ENCODE measurements around the gene AGRP. TPM values are rescaled to one million over a fixed set of nuclear protein-coding genes. Genes with fewer than 3 reads are reported as not detected.
A peak's percentile ranks its signal among the peaks of the same experiment; 100 is the strongest.

AGRP gene
- total RNA-seq, 4 donors from 2014 or later = not detected

GRCh38 chr16:67521095-67521804 is 37.9 kb upstream of the AGRP start:
- Histone ChIP-seq H3K27ac (replicated peaks in 1 of 4) (peak overlapping the region; percentile 80 to 93 (median 92)), H3K4me3 (peak overlapping the region; percentile 49 to 60 (median 52)), H3K9me3 (no peaks in the 10 kb centered on the region), H3K36me3 (no peaks in the 10 kb centered on the region), H3K4me1 (peaks cover 10 to 19% (median 14%) of the 10 kb centered on the region in 4 donors), H3K27me3 (no peaks in the 10 kb centered on the region)
- TF ChIP-seq EP300 (IDR thresholded peaks at IDR 0.05) (no peak), POLR2A (IDR thresholded peaks at IDR 0.05; ENCODE audit: low read depth) (no peak), POLR2AphosphoS5 (IDR thresholded peaks at IDR 0.05) (peak; percentile 64 to 77)
- TF ChIP-seq, protein P1, sequence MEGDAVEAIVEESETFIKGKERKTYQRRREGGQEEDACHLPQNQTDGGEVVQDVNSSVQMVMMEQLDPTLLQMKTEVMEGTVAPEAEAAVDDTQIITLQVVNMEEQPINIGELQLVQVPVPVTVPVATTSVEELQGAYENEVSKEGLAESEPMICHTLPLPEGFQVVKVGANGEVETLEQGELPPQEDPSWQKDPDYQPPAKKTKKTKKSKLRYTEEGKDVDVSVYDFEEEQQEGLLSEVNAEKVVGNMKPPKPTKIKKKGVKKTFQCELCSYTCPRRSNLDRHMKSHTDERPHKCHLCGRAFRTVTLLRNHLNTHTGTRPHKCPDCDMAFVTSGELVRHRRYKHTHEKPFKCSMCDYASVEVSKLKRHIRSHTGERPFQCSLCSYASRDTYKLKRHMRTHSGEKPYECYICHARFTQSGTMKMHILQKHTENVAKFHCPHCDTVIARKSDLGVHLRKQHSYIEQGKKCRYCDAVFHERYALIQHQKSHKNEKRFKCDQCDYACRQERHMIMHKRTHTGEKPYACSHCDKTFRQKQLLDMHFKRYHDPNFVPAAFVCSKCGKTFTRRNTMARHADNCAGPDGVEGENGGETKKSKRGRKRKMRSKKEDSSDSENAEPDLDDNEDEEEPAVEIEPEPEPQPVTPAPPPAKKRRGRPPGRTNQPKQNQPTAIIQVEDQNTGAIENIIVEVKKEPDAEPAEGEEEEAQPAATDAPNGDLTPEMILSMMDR (IDR thresholded peaks at IDR 0.05) = peak; percentile 64 to 96 (median 75)
- intact Hi-C loops (cut with DNase I) = loop anchor here (2.0 kb wide), 1 partner anchor 148 kb away; no protein-coding TSS in a partner anchor
- DNase-seq (ENCODE audit: extremely low spot score) = peak; percentile 99
- 0% methylated on average over 18 of the region's 25 CpGs for WGBS

DNA sequence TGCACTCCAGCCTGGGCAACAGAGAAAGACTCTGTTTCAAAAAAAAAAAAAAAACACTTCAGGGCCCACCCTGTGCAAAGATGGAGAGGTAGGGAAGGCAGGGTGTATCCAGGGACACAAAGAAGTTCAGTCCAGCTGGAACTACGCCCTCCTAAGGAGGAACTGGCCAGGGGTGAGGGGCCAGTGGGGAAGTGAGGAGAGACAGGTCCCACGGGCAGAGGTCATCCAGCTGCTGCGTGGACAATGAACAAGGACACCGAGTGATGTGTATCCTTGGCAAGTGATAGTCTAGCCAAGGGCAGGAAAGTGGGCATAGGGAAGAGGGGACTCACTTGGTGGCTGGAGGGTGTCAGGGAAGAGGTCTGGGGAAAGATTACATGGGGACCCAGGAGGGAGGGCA is 35.9 kb upstream of the AGRP start:
- H3K4me3 ChIP-seq = no peak overlapping the region
- H3K4me1 ChIP-seq = peaks cover 10 to 26% (median 15%) of the 10 kb centered on the region in 4 donors
- 77% methylated on average over 4 of the region's 4 CpGs for WGBS
- intact Hi-C loops (cut with DNase I) = loop anchor here (5.0 kb wide), 1 partner anchor 37 kb away; the partner anchor contains the start of genes AGRP and ATP6V0D1
- TF ChIP-seq POLR2A (IDR thresholded peaks at IDR 0.05; ENCODE audit: low read depth) = no peak
- no peak for TF ChIP-seq POLR2AphosphoS5 (IDR thresholded peaks at IDR 0.05)
- TF ChIP-seq EP300 (IDR thresholded peaks at IDR 0.05) = no peak
- TF ChIP-seq, protein P1 (IDR thresholded peaks at IDR 0.05) = no peak
- no peaks in the 10 kb centered on the region for H3K36me3 ChIP-seq
- H3K9me3 ChIP-seq = no peaks in the 10 kb centered on the region
- DNase-seq (ENCODE audit: extremely low spot score) = no peak
- no peak overlapping the region for H3K27ac ChIP-seq (replicated peaks in 1 of 4)
- H3K27me3 ChIP-seq = no peaks in the 10 kb centered on the region

GRCh38 chr16:67518676-67519075 is 35.3 kb upstream of the AGRP start:
- WGBS = 80% methylated on average over 7 of the region's 8 CpGs
- Histone ChIP-seq H3K36me3 (no peaks in the 10 kb centered on the region), H3K27ac (replicated peaks in 1 of 4) (no peak overlapping the region), H3K27me3 (no peaks in the 10 kb centered on the region), H3K9me3 (no peaks in the 10 kb centered on the region), H3K4me1 (peaks cover 10 to 29% (median 15%) of the 10 kb centered on the region in 4 donors), H3K4me3 (no peak overlapping the region)
- TF ChIP-seq EP300 (IDR thresholded peaks at IDR 0.05) (no peak), POLR2A (IDR thresholded peaks at IDR 0.05; ENCODE audit: low read depth) (no peak), POLR2AphosphoS5 (IDR thresholded peaks at IDR 0.05) (no peak)
- TF ChIP-seq, protein P1 (IDR thresholded peaks at IDR 0.05) = no peak
- intact Hi-C loops (cut with DNase I) = loop anchor here (5.0 kb wide), 1 partner anchor 36 kb away; the partner anchor contains the start of genes AGRP and ATP6V0D1
- DNase-seq (ENCODE audit: extremely low spot score) = no peak

DNA sequence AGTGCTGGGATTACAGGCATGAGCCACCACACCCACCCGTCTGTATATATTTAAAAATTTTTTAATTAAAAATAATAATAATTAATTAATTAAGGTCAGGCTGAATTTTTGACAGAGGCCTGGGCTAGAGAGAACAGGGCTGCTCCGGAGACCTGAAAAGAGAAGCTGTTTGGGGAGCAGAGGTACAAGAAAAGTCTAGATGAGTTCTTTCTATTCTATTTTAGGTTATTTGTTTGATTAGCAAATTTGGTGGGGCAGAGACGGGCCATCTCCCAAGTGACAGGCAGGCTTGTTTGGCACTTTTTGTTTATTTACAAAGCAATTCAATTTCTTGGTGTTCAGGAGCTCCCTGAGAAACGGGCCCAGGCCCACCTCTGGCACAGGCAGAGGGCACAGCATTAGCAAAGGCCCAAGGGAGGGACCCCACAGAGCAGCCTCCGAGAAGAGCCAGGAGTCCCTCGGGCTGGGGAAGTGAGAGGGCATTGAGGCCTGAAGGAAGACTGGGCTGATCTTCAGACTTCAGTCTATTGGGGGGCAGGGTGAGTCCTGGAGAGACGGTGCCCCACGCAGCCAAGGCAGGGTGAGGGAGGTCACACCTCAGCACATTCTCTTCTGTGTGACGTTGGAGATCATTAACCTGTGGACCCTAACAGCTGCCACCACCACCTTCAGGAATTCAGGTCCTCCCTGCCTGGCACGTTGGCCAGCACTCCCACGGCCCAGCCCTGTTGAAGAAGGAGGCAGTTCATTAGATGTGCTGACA is 34.5 kb upstream of the AGRP start:
- Histone ChIP-seq H3K27me3 (no peaks in the 10 kb centered on the region), H3K36me3 (no peaks in the 10 kb centered on the region), H3K9me3 (no peaks in the 10 kb centered on the region), H3K4me1 (peaks cover 10 to 29% (median 15%) of the 10 kb centered on the region in 4 donors), H3K4me3 (no peak overlapping the region), H3K27ac (replicated peaks in 1 of 4) (no peak overlapping the region)
- DNase-seq (ENCODE audit: extremely low spot score) = no peak
- TF ChIP-seq POLR2A (IDR thresholded peaks at IDR 0.05; ENCODE audit: low read depth) (no peak), POLR2AphosphoS5 (IDR thresholded peaks at IDR 0.05) (no peak), EP300 (IDR thresholded peaks at IDR 0.05) (no peak)
- TF ChIP-seq, protein P1 (IDR thresholded peaks at IDR 0.05) = no peak
- WGBS = 88% methylated on average over 8 of the region's 11 CpGs
- intact Hi-C loops (cut with DNase I) = loop anchor here (5.0 kb wide), 1 partner anchor 36 kb away; the partner anchor contains the start of genes AGRP and ATP6V0D1
